Activated CD8-positive, alpha-beta T cell treated with anti-CD3 and anti-CD28 coated beads for 36 hours (primary cell): Measurements from ENCODE around the gene CXCL12. TPM values are rescaled to one million over a fixed set of nuclear protein-coding genes. Genes with fewer than 3 reads are reported as not detected.

Experiments
- ATAC-seq: fragments of 200-7000 bp; cut with Tn5 transposase; one replicate; pipeline ENCODE4 v1.10.0; 2021; ENCODE audit warnings: mild to moderate bottlenecking, moderate library complexity
- CTCF ChIA-PET: fragments of 350-600 bp; sonication (Branson Sonifier 250); formaldehyde crosslinking; loops from one replicate; lab custom pipeline; 2021; ENCODE audit warnings: antibody characterized with exemption; lab: Charles Lee
- POLR2A ChIA-PET: fragments of 350-600 bp; sonication (Branson Sonifier 250); formaldehyde crosslinking; loops from one replicate; lab custom pipeline; 2021; ENCODE audit warnings: antibody characterized with exemption; lab: Charles Lee
- DNase-seq: peaks from one replicate; pipeline ENCODE4 v3.0.0-alpha.2; 2020
- H3K27ac Mint-ChIP-seq: one replicate; pipeline ENCODE4 v1.8.0; 2021; ENCODE audit warnings: mild to moderate bottlenecking, mixed read lengths
- H3K27me3 Mint-ChIP-seq: one replicate; pipeline ENCODE4 v1.8.0; 2021; ENCODE audit warnings: mixed read lengths
- H3K36me3 Mint-ChIP-seq: one replicate; pipeline ENCODE4 v1.8.0; 2021; ENCODE audit warnings: low read depth, mixed read lengths
- H3K4me1 Mint-ChIP-seq: one replicate; pipeline ENCODE4 v1.8.0; 2021; ENCODE audit warnings: low read depth, mixed read lengths
- H3K4me3 Mint-ChIP-seq: one replicate; pipeline ENCODE4 v1.8.0; 2021; ENCODE audit warnings: mild to moderate bottlenecking, moderate library complexity, mixed read lengths
- H3K9me3 Mint-ChIP-seq: one replicate; pipeline ENCODE4 v1.8.0; 2021; ENCODE audit warnings: mixed read lengths
- CTCF ChIP-seq: fragments of 200-600 bp; IDR thresholded peaks from one replicate; pipeline ENCODE4 v1.8.0; 2022; ENCODE audit warnings: antibody characterized with exemption, mild to moderate bottlenecking
- intact Hi-C: fragments of 100-400 bp; cut with micrococcal nuclease; formaldehyde crosslinking; loops from one replicate; pipeline ENCODE4 v1.10.0; 2022
- total RNA-seq, 2 experiments: library from RNA; stranded (reverse); gene quantifications; one replicate each; pipeline ENCODE4 v1.2.3, GENCODE V29; 2021

Gene CXCL12
- total RNA-seq, 2 experiments from 2014 or later = not detected

- ChIA-PET CTCF (interaction anchor here (1.1 kb wide), 2 partner anchors 9 to 11 kb away, joined by 3 read pairs; no protein-coding TSS in a partner anchor), POLR2A (no interaction called here)
- no peak overlapping the region for H3K4me3 Mint-ChIP-seq
- no peaks in the 10 kb centered on the region for H3K36me3 Mint-ChIP-seq
- no peaks in the 10 kb centered on the region for H3K9me3 Mint-ChIP-seq
- no peaks in the 10 kb centered on the region for H3K4me1 Mint-ChIP-seq
- no peak for DNase-seq
- no peak overlapping the region for H3K27ac Mint-ChIP-seq
- H3K27me3 Mint-ChIP-seq = peaks cover 3% of the 10 kb centered on the region
- ATAC-seq = no peak
- intact Hi-C loops = no loop called here
- TF ChIP-seq CTCF = no peak
Measured at GRCh38 chr10:44377651-44378310, 7.1 kb downstream of the CXCL12 start.

GRCh38 chr10:44376472-44377099 is 8.3 kb downstream of the CXCL12 start:
- DNase-seq = no peak
- Mint-ChIP-seq H3K4me1 (no peaks in the 10 kb centered on the region), H3K27me3 (no peaks in the 10 kb centered on the region), H3K36me3 (no peaks in the 10 kb centered on the region), H3K27ac (no peak overlapping the region), H3K9me3 (no peaks in the 10 kb centered on the region), H3K4me3 (no peak overlapping the region)
- POLR2A ChIA-PET = no interaction called here
- CTCF ChIA-PET = no interaction called here
- intact Hi-C loops = no loop called here
- TF ChIP-seq CTCF = no peak
- no peak for ATAC-seq

- ATAC-seq = no peak
- Mint-ChIP-seq H3K9me3 (no peaks in the 10 kb centered on the region), H3K4me3 (no peak overlapping the region), H3K4me1 (no peaks in the 10 kb centered on the region), H3K27ac (no peak overlapping the region), H3K36me3 (no peaks in the 10 kb centered on the region), H3K27me3 (no peaks in the 10 kb centered on the region)
- ChIA-PET CTCF (no interaction called here), POLR2A (interaction anchor here (1.4 kb wide), 1 partner anchor 8 kb away, joined by 4 read pairs; no protein-coding TSS in a partner anchor)
- intact Hi-C loops = no loop called here
- TF ChIP-seq CTCF = no peak
- no peak for DNase-seq
Measured at GRCh38 chr10:44374155-44374554, 10.7 kb downstream of the CXCL12 start.

- intact Hi-C loops = no loop called here
- H3K27me3 Mint-ChIP-seq = no peaks in the 10 kb centered on the region
- DNase-seq (no peak), ATAC-seq (no peak)
- CTCF ChIA-PET = no interaction called here
- TF ChIP-seq CTCF = no peak
- no peaks in the 10 kb centered on the region for H3K4me1 Mint-ChIP-seq
- no peak overlapping the region for H3K27ac Mint-ChIP-seq
- H3K4me3 Mint-ChIP-seq = no peak overlapping the region
- H3K9me3 Mint-ChIP-seq = no peaks in the 10 kb centered on the region
- POLR2A ChIA-PET = interaction anchor here (1.4 kb wide), 1 partner anchor 8 kb away, joined by 4 read pairs; no protein-coding TSS in a partner anchor
- no peaks in the 10 kb centered on the region for H3K36me3 Mint-ChIP-seq
Measured at GRCh38 chr10:44373341-44373995, 11.4 kb downstream of the CXCL12 start.

GRCh38 chr10:44372181-44372580 is 12.7 kb downstream of the CXCL12 start:
- no peak overlapping the region for H3K27ac Mint-ChIP-seq
- ATAC-seq = no peak
- ChIA-PET CTCF (no interaction called here), POLR2A (no interaction called here)
- intact Hi-C loops = no loop called here
- H3K4me3 Mint-ChIP-seq = no peak overlapping the region
- no peaks in the 10 kb centered on the region for H3K9me3 Mint-ChIP-seq
- no peak for TF ChIP-seq CTCF
- no peaks in the 10 kb centered on the region for H3K27me3 Mint-ChIP-seq
- no peaks in the 10 kb centered on the region for H3K36me3 Mint-ChIP-seq
- H3K4me1 Mint-ChIP-seq = no peaks in the 10 kb centered on the region
- no peak for DNase-seq
